ENCODE results near the gene MYLK.
"Not testable (repeated sequence)": the region's sequence is repeated elsewhere in the genome, so short reads cannot be mapped to it uniquely, and the experiment has no call there.

GRCh38 chr3:123702057-123702456 lies 182.1 kb downstream of the MYLK start:
- TF ChIP-seq, protein P1, sequence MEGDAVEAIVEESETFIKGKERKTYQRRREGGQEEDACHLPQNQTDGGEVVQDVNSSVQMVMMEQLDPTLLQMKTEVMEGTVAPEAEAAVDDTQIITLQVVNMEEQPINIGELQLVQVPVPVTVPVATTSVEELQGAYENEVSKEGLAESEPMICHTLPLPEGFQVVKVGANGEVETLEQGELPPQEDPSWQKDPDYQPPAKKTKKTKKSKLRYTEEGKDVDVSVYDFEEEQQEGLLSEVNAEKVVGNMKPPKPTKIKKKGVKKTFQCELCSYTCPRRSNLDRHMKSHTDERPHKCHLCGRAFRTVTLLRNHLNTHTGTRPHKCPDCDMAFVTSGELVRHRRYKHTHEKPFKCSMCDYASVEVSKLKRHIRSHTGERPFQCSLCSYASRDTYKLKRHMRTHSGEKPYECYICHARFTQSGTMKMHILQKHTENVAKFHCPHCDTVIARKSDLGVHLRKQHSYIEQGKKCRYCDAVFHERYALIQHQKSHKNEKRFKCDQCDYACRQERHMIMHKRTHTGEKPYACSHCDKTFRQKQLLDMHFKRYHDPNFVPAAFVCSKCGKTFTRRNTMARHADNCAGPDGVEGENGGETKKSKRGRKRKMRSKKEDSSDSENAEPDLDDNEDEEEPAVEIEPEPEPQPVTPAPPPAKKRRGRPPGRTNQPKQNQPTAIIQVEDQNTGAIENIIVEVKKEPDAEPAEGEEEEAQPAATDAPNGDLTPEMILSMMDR (IDR thresholded peaks at IDR 0.05): not testable (repeated sequence)
- not testable (repeated sequence) for TF ChIP-seq POLR2A (IDR thresholded peaks at IDR 0.05)

All from lower leg skin (tissue), 3 donors.